ENCODE results near the gene SLMAP.
A peak's percentile ranks its signal among the peaks of the same experiment; 100 is the strongest.

Gene SLMAP
- long read RNA-seq, partial matches to known transcripts = 175 of 206 reads
- long read RNA-seq, other reads (novel, unspliced or antisense) = 29 of 206 reads

GRCh38 chr3:57755741-57756527 lies at the start of gene SLMAP:
TSS of gene SLMAP (plus strand) at chr3:57756309. CDS start at chr3:57757652, 1,343 bp downstream.
- TF ChIP-seq SPI1 (IDR thresholded peaks at IDR 0.05; ENCODE audit: borderline replicate concordance, low read depth) (no peak), GABPA (IDR thresholded peaks at IDR 0.05; ENCODE audit: low read depth) (0 out of 2 replicates have a peak, but pooled peaks have one; percentile 17), POLR2AphosphoS5 (IDR thresholded peaks at IDR 0.05; ENCODE audit: low read depth) (peak; percentile 82; the same call in 1 of the 2 replicates)
- TF ChIP-seq, protein P1, sequence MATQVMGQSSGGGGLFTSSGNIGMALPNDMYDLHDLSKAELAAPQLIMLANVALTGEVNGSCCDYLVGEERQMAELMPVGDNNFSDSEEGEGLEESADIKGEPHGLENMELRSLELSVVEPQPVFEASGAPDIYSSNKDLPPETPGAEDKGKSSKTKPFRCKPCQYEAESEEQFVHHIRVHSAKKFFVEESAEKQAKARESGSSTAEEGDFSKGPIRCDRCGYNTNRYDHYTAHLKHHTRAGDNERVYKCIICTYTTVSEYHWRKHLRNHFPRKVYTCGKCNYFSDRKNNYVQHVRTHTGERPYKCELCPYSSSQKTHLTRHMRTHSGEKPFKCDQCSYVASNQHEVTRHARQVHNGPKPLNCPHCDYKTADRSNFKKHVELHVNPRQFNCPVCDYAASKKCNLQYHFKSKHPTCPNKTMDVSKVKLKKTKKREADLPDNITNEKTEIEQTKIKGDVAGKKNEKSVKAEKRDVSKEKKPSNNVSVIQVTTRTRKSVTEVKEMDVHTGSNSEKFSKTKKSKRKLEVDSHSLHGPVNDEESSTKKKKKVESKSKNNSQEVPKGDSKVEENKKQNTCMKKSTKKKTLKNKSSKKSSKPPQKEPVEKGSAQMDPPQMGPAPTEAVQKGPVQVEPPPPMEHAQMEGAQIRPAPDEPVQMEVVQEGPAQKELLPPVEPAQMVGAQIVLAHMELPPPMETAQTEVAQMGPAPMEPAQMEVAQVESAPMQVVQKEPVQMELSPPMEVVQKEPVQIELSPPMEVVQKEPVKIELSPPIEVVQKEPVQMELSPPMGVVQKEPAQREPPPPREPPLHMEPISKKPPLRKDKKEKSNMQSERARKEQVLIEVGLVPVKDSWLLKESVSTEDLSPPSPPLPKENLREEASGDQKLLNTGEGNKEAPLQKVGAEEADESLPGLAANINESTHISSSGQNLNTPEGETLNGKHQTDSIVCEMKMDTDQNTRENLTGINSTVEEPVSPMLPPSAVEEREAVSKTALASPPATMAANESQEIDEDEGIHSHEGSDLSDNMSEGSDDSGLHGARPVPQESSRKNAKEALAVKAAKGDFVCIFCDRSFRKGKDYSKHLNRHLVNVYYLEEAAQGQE (IDR thresholded peaks at IDR 0.05; ENCODE audit: insufficient replicate concordance, low read depth) = no peak
- Histone ChIP-seq H3K4me3 (replicated peaks; ENCODE audit: insufficient read depth, low read length) (peak within 1 kb of the TSS; percentile 94), H3K27me3 (ENCODE audit: insufficient read depth, poor library complexity, severe bottlenecking) (no peaks in the 10 kb centered on the region), H3K27ac (replicated peaks) (peak within 1 kb of the TSS; percentile 89)
- peak; percentile 94 to 98 for DNase-seq (ENCODE audit: low read depth in 1 of 2, low spot score in 1 of 2)

DNA sequence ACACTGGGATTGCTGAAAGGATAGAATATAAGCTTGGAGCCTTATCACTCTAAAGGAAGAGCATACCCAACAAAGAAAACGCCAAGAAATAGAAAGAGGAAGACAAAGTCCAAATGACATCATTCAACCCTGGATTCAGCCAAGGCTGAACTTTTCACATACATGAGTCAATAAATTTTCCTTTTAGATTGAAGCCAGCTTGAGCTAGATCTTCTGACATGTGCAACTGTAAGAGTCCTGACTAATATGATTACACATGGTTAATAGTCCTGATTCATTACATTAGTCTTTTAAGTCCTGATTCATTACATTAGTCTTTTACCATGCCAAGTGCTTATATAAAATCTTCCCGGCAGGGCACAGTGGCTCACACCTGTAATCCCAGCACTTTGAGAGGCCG lies 49.6 kb upstream of the SLMAP start:
- TF ChIP-seq, protein P1 (IDR thresholded peaks at IDR 0.05; ENCODE audit: insufficient replicate concordance, low read depth) = no peak
- TF ChIP-seq POLR2AphosphoS5 (IDR thresholded peaks at IDR 0.05; ENCODE audit: low read depth) (no peak), SPI1 (IDR thresholded peaks at IDR 0.05; ENCODE audit: borderline replicate concordance, low read depth) (peak; percentile 71; the same call in 1 of the 2 replicates), GABPA (IDR thresholded peaks at IDR 0.05; ENCODE audit: low read depth) (no peak)
- TF ChIP-seq, protein P2, sequence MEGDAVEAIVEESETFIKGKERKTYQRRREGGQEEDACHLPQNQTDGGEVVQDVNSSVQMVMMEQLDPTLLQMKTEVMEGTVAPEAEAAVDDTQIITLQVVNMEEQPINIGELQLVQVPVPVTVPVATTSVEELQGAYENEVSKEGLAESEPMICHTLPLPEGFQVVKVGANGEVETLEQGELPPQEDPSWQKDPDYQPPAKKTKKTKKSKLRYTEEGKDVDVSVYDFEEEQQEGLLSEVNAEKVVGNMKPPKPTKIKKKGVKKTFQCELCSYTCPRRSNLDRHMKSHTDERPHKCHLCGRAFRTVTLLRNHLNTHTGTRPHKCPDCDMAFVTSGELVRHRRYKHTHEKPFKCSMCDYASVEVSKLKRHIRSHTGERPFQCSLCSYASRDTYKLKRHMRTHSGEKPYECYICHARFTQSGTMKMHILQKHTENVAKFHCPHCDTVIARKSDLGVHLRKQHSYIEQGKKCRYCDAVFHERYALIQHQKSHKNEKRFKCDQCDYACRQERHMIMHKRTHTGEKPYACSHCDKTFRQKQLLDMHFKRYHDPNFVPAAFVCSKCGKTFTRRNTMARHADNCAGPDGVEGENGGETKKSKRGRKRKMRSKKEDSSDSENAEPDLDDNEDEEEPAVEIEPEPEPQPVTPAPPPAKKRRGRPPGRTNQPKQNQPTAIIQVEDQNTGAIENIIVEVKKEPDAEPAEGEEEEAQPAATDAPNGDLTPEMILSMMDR (IDR thresholded peaks at IDR 0.05; ENCODE audit: insufficient read depth, low read length) = no peak
- no peak for DNase-seq (ENCODE audit: low read depth in 1 of 2, low spot score in 1 of 2)
- Histone ChIP-seq H3K27ac (replicated peaks) (no peak overlapping the region), H3K4me3 (replicated peaks; ENCODE audit: insufficient read depth, low read length) (no peak overlapping the region), H3K27me3 (ENCODE audit: insufficient read depth, poor library complexity, severe bottlenecking) (no peaks in the 10 kb centered on the region)

DNA sequence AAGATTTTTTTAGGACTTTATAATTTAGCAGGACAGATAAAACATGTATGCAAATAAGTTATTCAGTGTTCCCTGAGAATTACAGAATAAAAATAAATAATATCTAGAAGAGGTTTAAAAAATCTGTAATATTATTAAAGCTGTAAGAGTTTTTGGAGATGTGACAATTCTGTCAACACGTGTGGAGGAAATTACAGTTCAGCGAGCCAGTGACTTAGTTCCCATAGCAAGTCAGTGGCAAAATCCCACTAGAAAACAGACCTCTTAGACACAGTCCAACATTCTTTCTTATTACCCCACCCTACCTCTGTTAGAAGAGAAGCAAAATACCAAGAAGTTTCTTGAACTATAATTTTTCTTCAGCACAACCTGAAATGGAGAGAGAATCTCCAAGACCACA lies 47.1 kb upstream of the SLMAP start:
- DNase-seq (ENCODE audit: low read depth in 1 of 2, low spot score in 1 of 2) = no peak
- TF ChIP-seq SPI1 (IDR thresholded peaks at IDR 0.05; ENCODE audit: borderline replicate concordance, low read depth) = no peak
- TF ChIP-seq POLR2AphosphoS5 (IDR thresholded peaks at IDR 0.05; ENCODE audit: low read depth) = no peak
- TF ChIP-seq, protein P2 (IDR thresholded peaks at IDR 0.05; ENCODE audit: insufficient read depth, low read length) = no peak
- TF ChIP-seq GABPA (IDR thresholded peaks at IDR 0.05; ENCODE audit: low read depth) = no peak
- TF ChIP-seq, protein P1 (IDR thresholded peaks at IDR 0.05; ENCODE audit: insufficient replicate concordance, low read depth) = no peak

More for the DNA sequence above, 47.1 kb upstream of the SLMAP start:
- H3K27ac ChIP-seq (replicated peaks) = no peak overlapping the region; the same call in 1 of the 2 replicates
- no peaks in the 10 kb centered on the region for H3K27me3 ChIP-seq (ENCODE audit: insufficient read depth, poor library complexity, severe bottlenecking)
- H3K4me3 ChIP-seq (replicated peaks; ENCODE audit: insufficient read depth, low read length) = no peak overlapping the region

All from HL-60 (cell line).